ENCODE data around the gene PKP4. TPM values are rescaled to one million over a fixed set of nuclear protein-coding genes. Genes with fewer than 3 reads are reported as not detected.

The PKP4 gene
- 60.5 and 82.5 TPM in 2 replicates for polyA plus RNA-seq

GRCh38 chr2:158456309-158457066 is at the start of gene PKP4, which contains the start of gene CCDC148:
Gene PKP4, plus strand, starts transcription at chr2:158456952. Its CDS starts 76,233 bp downstream, at chr2:158533185.
Gene CCDC148, minus strand, starts transcription at chr2:158456753. Its CDS starts 314 bp downstream, at chr2:158456439.

Other genes with a start within 250 kb of the PKP4 start
- 6.8 and 8.5 TPM in 2 replicates for gene CCDC148, start 199 bp upstream of the PKP4 start, polyA plus RNA-seq